ENCODE measurements around the gene CCL27.

DNA sequence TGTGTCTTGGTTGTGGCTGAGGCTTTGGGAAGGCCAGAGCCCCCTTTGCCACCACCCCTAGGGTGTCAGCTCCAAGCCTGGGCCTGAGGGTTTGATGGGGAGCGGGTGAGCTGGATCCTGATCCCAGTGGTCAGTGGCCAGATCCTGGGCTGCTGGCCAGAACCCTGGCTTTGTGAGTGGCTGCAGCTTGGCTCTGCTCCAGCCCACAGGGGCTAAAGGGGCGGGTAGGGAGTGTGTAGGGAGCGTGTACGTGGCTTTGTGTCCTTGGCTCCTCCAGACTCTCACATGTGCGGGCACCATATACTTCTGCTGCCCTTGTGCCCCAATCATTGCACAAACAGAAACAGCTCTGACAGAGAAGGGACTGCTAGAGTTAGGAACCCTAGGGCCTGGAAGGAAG lies 11.6 kb downstream of the CCL27 start:
- TF ChIP-seq, protein P1, sequence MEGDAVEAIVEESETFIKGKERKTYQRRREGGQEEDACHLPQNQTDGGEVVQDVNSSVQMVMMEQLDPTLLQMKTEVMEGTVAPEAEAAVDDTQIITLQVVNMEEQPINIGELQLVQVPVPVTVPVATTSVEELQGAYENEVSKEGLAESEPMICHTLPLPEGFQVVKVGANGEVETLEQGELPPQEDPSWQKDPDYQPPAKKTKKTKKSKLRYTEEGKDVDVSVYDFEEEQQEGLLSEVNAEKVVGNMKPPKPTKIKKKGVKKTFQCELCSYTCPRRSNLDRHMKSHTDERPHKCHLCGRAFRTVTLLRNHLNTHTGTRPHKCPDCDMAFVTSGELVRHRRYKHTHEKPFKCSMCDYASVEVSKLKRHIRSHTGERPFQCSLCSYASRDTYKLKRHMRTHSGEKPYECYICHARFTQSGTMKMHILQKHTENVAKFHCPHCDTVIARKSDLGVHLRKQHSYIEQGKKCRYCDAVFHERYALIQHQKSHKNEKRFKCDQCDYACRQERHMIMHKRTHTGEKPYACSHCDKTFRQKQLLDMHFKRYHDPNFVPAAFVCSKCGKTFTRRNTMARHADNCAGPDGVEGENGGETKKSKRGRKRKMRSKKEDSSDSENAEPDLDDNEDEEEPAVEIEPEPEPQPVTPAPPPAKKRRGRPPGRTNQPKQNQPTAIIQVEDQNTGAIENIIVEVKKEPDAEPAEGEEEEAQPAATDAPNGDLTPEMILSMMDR (IDR thresholded peaks at IDR 0.05) = no peak
- TF ChIP-seq POLR2A (IDR thresholded peaks at IDR 0.05) = no peak
- TF ChIP-seq EP300 (IDR thresholded peaks at IDR 0.05) = no peak

All from tibial nerve (tissue), 4 donors.